Measurements from ENCODE around the gene DYNLRB1. TPM values are rescaled to one million over a fixed set of nuclear protein-coding genes. Genes with fewer than 3 reads are reported as not detected.

Gene DYNLRB1
- total and polyA plus RNA-seq, 10 of the 15 experiments (the other 5 are each of a cell fraction or from before 2014, with no cell fraction given): 87.9 to 313 (median 153) TPM

DNA sequence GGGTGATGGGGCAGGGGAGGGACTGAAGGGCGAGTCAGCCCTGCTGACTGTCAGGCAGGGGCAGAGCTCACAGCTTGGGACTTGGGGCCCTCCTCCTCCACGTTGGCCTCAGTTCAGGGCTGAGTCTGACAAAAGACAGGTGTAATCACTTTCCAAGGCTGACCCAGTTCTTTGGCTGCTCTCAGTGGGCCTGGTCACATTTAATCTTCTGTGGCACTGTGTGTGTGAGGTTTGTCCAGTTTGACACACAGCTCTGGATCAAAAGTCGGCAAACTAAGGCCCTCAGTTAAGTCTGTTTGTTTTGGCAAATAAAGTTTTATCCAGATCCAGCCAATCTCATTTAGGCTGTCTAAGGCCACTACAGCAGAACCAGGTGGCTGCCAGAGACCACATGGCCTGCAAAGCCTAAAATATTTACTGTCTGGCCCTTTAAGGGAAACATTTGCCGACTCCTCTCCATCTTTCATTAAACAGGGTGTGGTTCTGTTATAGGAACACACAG lies 37.2 kb downstream of the DYNLRB1 start:
- ChIA-PET RAD21 (ENCODE audit: unreplicated experiment) (no interaction called here), CTCF (no interaction called here), SMC1A (ENCODE audit: uncharacterized antibody, unreplicated experiment) (interaction anchor here (1.3 kb wide), 1 partner anchor 31 kb away, joined by 3 read pairs; no protein-coding TSS in a partner anchor), POLR2A (no interaction called here)
- ATAC-seq (no peak), FAIRE-seq (no peak), DNase-seq (ENCODE audit: low read depth, low spot score) (no peak)
- H4K20me1 ChIP-seq (ENCODE audit: control insufficient read depth, insufficient read depth): no peaks in the 10 kb centered on the region
- TF ChIP-seq, protein P1, sequence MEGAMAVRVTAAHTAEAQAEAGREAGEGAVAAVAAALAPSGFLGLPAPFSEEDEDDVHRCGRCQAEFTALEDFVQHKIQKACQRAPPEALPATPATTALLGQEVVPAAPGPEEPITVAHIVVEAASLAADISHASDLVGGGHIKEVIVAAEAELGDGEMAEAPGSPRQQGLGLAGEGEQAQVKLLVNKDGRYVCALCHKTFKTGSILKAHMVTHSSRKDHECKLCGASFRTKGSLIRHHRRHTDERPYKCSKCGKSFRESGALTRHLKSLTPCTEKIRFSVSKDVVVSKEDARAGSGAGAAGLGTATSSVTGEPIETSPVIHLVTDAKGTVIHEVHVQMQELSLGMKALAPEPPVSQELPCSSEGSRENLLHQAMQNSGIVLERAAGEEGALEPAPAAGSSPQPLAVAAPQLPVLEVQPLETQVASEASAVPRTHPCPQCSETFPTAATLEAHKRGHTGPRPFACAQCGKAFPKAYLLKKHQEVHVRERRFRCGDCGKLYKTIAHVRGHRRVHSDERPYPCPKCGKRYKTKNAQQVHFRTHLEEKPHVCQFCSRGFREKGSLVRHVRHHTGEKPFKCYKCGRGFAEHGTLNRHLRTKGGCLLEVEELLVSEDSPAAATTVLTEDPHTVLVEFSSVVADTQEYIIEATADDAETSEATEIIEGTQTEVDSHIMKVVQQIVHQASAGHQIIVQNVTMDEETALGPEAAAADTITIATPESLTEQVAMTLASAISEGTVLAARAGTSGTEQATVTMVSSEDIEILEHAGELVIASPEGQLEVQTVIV (IDR thresholded peaks at IDR 0.05; ENCODE audit: borderline replicate concordance, partially characterized antibody): no peak
- H3K27me3 ChIP-seq (replicated peaks in 1 of 2; ENCODE audit: control insufficient read depth in 2 of 2, insufficient read depth in 2 of 2, low read length in 1 of 2): no peaks in the 10 kb centered on the region
- intact Hi-C loops (cut with micrococcal nuclease; ENCODE audit: unreplicated experiment): no loop called here
- no peaks in the 10 kb centered on the region for H3K36me3 ChIP-seq (ENCODE audit: control insufficient read depth in 2 of 2, insufficient read depth in 2 of 2, low read length in 1 of 2)
- H3K9me3 ChIP-seq (replicated peaks; ENCODE audit: control insufficient read depth, insufficient read depth, low read length): no peaks in the 10 kb centered on the region
- H3K9ac ChIP-seq (ENCODE audit: control insufficient read depth, insufficient read depth, low read length): no peak overlapping the region
- no TSS peak for BruUV-seq (replicated peaks)
- H2AFZ ChIP-seq (ENCODE audit: control insufficient read depth, low read depth, low read length): no peak overlapping the region
- in situ Hi-C loops (cut with MboI): no loop called here
- H3K27ac ChIP-seq (ENCODE audit: control insufficient read depth, insufficient read depth): no peak overlapping the region
- no peak overlapping the region for H3K4me3 ChIP-seq
- H3K4me1 ChIP-seq (ENCODE audit: control insufficient read depth, insufficient read depth, low read length): no peaks in the 10 kb centered on the region
- WGBS (ENCODE audit: insufficient coverage, insufficient replicate concordance, low lambda C conversion rate, missing lambda C conversion rate): 73% methylated on average over 4 of the region's 4 CpGs
- no peak overlapping the region for H3K4me2 ChIP-seq (ENCODE audit: control insufficient read depth, insufficient read depth)
- H3K79me2 ChIP-seq (ENCODE audit: control insufficient read depth, insufficient read depth, low read length): no peaks in the 10 kb centered on the region

DNA sequence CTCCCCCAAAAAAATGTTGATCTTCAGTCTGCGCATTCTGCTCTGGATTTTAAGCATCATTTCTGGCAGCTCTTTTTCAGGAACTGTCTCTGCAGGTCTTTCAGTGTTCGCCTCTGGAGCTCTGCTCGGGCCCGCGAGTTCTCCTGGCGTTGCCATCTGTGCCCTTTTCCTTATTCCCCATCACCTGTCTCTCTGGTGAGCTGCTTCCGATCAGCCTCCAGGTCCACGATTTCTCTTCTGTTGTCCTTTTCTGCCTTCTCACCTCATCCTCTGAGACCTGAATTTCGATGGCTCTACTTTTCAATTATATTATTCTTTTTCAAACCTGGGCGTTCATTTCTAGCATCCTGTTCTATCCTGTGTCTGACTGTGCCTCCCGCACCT lies 41.7 kb downstream of the DYNLRB1 start:
- peak overlapping the region; percentile 61 for H3K4me3 ChIP-seq
- in situ Hi-C loops (cut with MboI) (no loop called here), intact Hi-C loops (cut with micrococcal nuclease; ENCODE audit: unreplicated experiment) (no loop called here)
- H3K4me2 ChIP-seq (ENCODE audit: control insufficient read depth, insufficient read depth): peak overlapping the region; percentile 86
- no peaks in the 10 kb centered on the region for H3K79me2 ChIP-seq (ENCODE audit: control insufficient read depth, insufficient read depth, low read length)
- ATAC-seq (no peak), FAIRE-seq (no peak), DNase-seq (ENCODE audit: low read depth, low spot score) (no peak)
- no peaks in the 10 kb centered on the region for H3K27me3 ChIP-seq (replicated peaks in 1 of 2; ENCODE audit: control insufficient read depth in 2 of 2, insufficient read depth in 2 of 2, low read length in 1 of 2)
- H3K9me3 ChIP-seq (replicated peaks; ENCODE audit: control insufficient read depth, insufficient read depth, low read length): no peaks in the 10 kb centered on the region
- no peaks in the 10 kb centered on the region for H3K4me1 ChIP-seq (ENCODE audit: control insufficient read depth, insufficient read depth, low read length)
- CTCF ChIA-PET: interaction anchor here (1.0 to 1.6 kb wide), 6 partner anchors 19 to 245 kb away, joined by 3 to 11 read pairs (median 4); no protein-coding TSS in a partner anchor
- peak overlapping the region; percentile 96 for H2AFZ ChIP-seq (ENCODE audit: control insufficient read depth, low read depth, low read length)
- POLR2A ChIA-PET: interaction anchor here (1.3 kb wide), 1 partner anchor 146 kb away, joined by 4 read pairs; the partner anchor contains the start of gene TP53INP2
- WGBS (ENCODE audit: insufficient coverage, insufficient replicate concordance, low lambda C conversion rate, missing lambda C conversion rate): 19% methylated on average over 11 of the region's 11 CpGs
- H3K27ac ChIP-seq (ENCODE audit: control insufficient read depth, insufficient read depth): 0 out of 2 replicates have a peak overlapping the region, but pooled peaks have one; percentile 22
- no TSS peak for BruUV-seq (replicated peaks)
- H3K9ac ChIP-seq (ENCODE audit: control insufficient read depth, insufficient read depth, low read length): peak overlapping the region; percentile 64
- RAD21 ChIA-PET (ENCODE audit: unreplicated experiment): interaction anchor here (1.0 to 1.5 kb wide), 2 partner anchors 120 to 214 kb away, joined by 3 read pairs; no protein-coding TSS in a partner anchor
- SMC1A ChIA-PET (ENCODE audit: uncharacterized antibody, unreplicated experiment): interaction anchor here (0.9 kb wide), 1 partner anchor 118 kb away, joined by 3 read pairs; no protein-coding TSS in a partner anchor
- H3K36me3 ChIP-seq (ENCODE audit: control insufficient read depth in 2 of 2, insufficient read depth in 2 of 2, low read length in 1 of 2): peaks cover 0 to 2% of the 10 kb centered on the region in 2 experiments; a peak in 2 of 4 replicates
- H4K20me1 ChIP-seq (ENCODE audit: control insufficient read depth, insufficient read depth): no peaks in the 10 kb centered on the region
- TF ChIP-seq SP1 (IDR thresholded peaks at IDR 0.05; ENCODE audit: low read depth, low read length) (no peak), JUND (IDR thresholded peaks at IDR 0.05; ENCODE audit: low read depth, low read length) (no peak), BHLHE40 (IDR thresholded peaks at IDR 0.05; ENCODE audit: borderline replicate concordance in 1 of 2, low read depth in 2 of 2, low read length in 1 of 2) (no peak), SREBF2 (IDR thresholded peaks at IDR 0.05; ENCODE audit: low read length) (no peak), POLR2AphosphoS5 (IDR thresholded peaks at IDR 0.05; ENCODE audit: low read length) (no peak), TBL1XR1 (IDR thresholded peaks at IDR 0.05; ENCODE audit: low read depth, low read length) (no peak)
- TF ChIP-seq, protein P2, sequence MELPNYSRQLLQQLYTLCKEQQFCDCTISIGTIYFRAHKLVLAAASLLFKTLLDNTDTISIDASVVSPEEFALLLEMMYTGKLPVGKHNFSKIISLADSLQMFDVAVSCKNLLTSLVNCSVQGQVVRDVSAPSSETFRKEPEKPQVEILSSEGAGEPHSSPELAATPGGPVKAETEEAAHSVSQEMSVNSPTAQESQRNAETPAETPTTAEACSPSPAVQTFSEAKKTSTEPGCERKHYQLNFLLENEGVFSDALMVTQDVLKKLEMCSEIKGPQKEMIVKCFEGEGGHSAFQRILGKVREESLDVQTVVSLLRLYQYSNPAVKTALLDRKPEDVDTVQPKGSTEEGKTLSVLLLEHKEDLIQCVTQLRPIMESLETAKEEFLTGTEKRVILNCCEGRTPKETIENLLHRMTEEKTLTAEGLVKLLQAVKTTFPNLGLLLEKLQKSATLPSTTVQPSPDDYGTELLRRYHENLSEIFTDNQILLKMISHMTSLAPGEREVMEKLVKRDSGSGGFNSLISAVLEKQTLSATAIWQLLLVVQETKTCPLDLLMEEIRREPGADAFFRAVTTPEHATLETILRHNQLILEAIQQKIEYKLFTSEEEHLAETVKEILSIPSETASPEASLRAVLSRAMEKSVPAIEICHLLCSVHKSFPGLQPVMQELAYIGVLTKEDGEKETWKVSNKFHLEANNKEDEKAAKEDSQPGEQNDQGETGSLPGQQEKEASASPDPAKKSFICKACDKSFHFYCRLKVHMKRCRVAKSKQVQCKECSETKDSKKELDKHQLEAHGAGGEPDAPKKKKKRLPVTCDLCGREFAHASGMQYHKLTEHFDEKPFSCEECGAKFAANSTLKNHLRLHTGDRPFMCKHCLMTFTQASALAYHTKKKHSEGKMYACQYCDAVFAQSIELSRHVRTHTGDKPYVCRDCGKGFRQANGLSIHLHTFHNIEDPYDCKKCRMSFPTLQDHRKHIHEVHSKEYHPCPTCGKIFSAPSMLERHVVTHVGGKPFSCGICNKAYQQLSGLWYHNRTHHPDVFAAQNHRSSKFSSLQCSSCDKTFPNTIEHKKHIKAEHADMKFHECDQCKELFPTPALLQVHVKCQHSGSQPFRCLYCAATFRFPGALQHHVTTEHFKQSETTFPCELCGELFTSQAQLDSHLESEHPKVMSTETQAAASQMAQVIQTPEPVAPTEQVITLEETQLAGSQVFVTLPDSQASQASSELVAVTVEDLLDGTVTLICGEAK (IDR thresholded peaks at IDR 0.05; ENCODE audit: borderline replicate concordance): 0 out of 2 replicates have a peak, but pooled peaks have one; percentile 14
